ENCODE measurements around the gene CXCL12.

The CXCL12 gene

GRCh38 chr10:44379907-44380306, 5.0 kb downstream of the CXCL12 start:
- peaks cover 0 to 26% (median 23%) of the 10 kb centered on the region in 3 donors for H3K36me3 ChIP-seq
- H3K4me1 ChIP-seq = peaks cover 0 to 29% (median 19%) of the 10 kb centered on the region in 4 donors
- H3K4me3 ChIP-seq = no peak overlapping the region
- no peaks in the 10 kb centered on the region for H3K9me3 ChIP-seq
- peak in 1 of 2 donors; percentile 19 for DNase-seq
- no peak for TF ChIP-seq CTCF (IDR thresholded peaks at IDR 0.05)
- no peaks in the 10 kb centered on the region for H3K27me3 ChIP-seq
- no peak overlapping the region for H3K27ac ChIP-seq
- intact Hi-C loops (cut with DNase I; ENCODE audit: low total_unique reads) = loop anchor here (5.0 to 10.0 kb wide), 2 partner anchors 68 to 325 kb away; no protein-coding TSS in a partner anchor

GRCh38 chr10:44378626-44379025, 6.3 kb downstream of the CXCL12 start:
- no peaks in the 10 kb centered on the region for H3K27me3 ChIP-seq
- H3K9me3 ChIP-seq = no peaks in the 10 kb centered on the region
- peaks cover 3 to 38% (median 36%) of the 10 kb centered on the region in 3 donors for H3K36me3 ChIP-seq
- peaks cover 0 to 19% (median 11%) of the 10 kb centered on the region in 4 donors for H3K4me1 ChIP-seq
- no peak overlapping the region for H3K27ac ChIP-seq
- intact Hi-C loops (cut with DNase I; ENCODE audit: low total_unique reads) = no loop called here
- DNase-seq = peak in 1 of 2 donors; percentile 54
- H3K4me3 ChIP-seq = no peak overlapping the region
- no peak for TF ChIP-seq CTCF (IDR thresholded peaks at IDR 0.05)

- H3K4me1 ChIP-seq = peaks cover 0 to 10% (median 4%) of the 10 kb centered on the region in 4 donors
- no peaks in the 10 kb centered on the region for H3K9me3 ChIP-seq
- no peak overlapping the region for H3K4me3 ChIP-seq
- peak in 1 of 2 donors; percentile 48 for DNase-seq
- intact Hi-C loops (cut with DNase I; ENCODE audit: low total_unique reads) = no loop called here
- TF ChIP-seq CTCF (IDR thresholded peaks at IDR 0.05) = no peak
- no peaks in the 10 kb centered on the region for H3K27me3 ChIP-seq
- H3K36me3 ChIP-seq = peaks cover 3 to 46% (median 43%) of the 10 kb centered on the region in 3 donors
- H3K27ac ChIP-seq = no peak overlapping the region
Measured at GRCh38 chr10:44377651-44378310, 7.1 kb downstream of the CXCL12 start.

GRCh38 chr10:44376472-44377099, 8.3 kb downstream of the CXCL12 start:
- H3K4me3 ChIP-seq = no peak overlapping the region
- TF ChIP-seq CTCF (IDR thresholded peaks at IDR 0.05) = no peak
- peaks cover 10 to 58% (median 43%) of the 10 kb centered on the region in 3 donors for H3K36me3 ChIP-seq
- H3K4me1 ChIP-seq = no peaks in the 10 kb centered on the region
- no peak for DNase-seq
- intact Hi-C loops (cut with DNase I; ENCODE audit: low total_unique reads) = no loop called here
- H3K27me3 ChIP-seq = no peaks in the 10 kb centered on the region
- H3K27ac ChIP-seq = no peak overlapping the region
- no peaks in the 10 kb centered on the region for H3K9me3 ChIP-seq

- Histone ChIP-seq H3K4me3 (no peak overlapping the region), H3K27me3 (no peaks in the 10 kb centered on the region), H3K36me3 (peaks cover 10 to 59% (median 38%) of the 10 kb centered on the region in 3 donors), H3K4me1 (no peaks in the 10 kb centered on the region), H3K27ac (no peak overlapping the region), H3K9me3 (no peaks in the 10 kb centered on the region)
- intact Hi-C loops (cut with DNase I; ENCODE audit: low total_unique reads) = no loop called here
- TF ChIP-seq CTCF (IDR thresholded peaks at IDR 0.05) = no peak
- no peak for DNase-seq
Measured at GRCh38 chr10:44374155-44374554, 10.7 kb downstream of the CXCL12 start.

All from tibial artery (tissue), 4 donors.